ENCODE measurements around the gene STPG3. TPM values are rescaled to one million over a fixed set of nuclear protein-coding genes. Genes with fewer than 3 reads are reported as not detected.

Gene STPG3
- total RNA-seq, 1 donor from 2014 or later, result not detected

GRCh38 chr9:137275588-137276472 is 24.7 kb downstream of the STPG3 start:
- H3K27ac ChIP-seq, result no peak overlapping the region
- no peaks in the 10 kb centered on the region for H3K27me3 ChIP-seq
- intact Hi-C loops (cut with DNase I), result no loop called here
- TF ChIP-seq POLR2A (IDR thresholded peaks at IDR 0.05), result no peak
- no peak for TF ChIP-seq CTCF (IDR thresholded peaks at IDR 0.05)
- no peak for TF ChIP-seq POLR2AphosphoS5 (IDR thresholded peaks at IDR 0.05; ENCODE audit: insufficient read depth in 1 of 2, low read depth in 1 of 2)
- H3K4me1 ChIP-seq, result peaks cover 44% of the 10 kb centered on the region
- H3K36me3 ChIP-seq, result peaks cover 0 to 11% of the 10 kb centered on the region in 2 donors
- DNase-seq (ENCODE audit: extremely low spot score in 2 of 2), result peak in 1 of 2 donors; percentile 83
- H3K4me3 ChIP-seq, result no peak overlapping the region
- H3K9me3 ChIP-seq, result no peaks in the 10 kb centered on the region

- intact Hi-C loops (cut with DNase I), result no loop called here
- Histone ChIP-seq H3K36me3 (peaks cover 0 to 11% of the 10 kb centered on the region in 2 donors), H3K27ac (peak overlapping the region; percentile 78), H3K27me3 (no peaks in the 10 kb centered on the region), H3K4me1 (peaks cover 50% of the 10 kb centered on the region), H3K9me3 (no peaks in the 10 kb centered on the region), H3K4me3 (peak overlapping the region; percentile 46 to 63)
- no peak for TF ChIP-seq CTCF (IDR thresholded peaks at IDR 0.05)
- no peak for TF ChIP-seq POLR2AphosphoS5 (IDR thresholded peaks at IDR 0.05; ENCODE audit: insufficient read depth in 1 of 2, low read depth in 1 of 2)
- no peak for TF ChIP-seq POLR2A (IDR thresholded peaks at IDR 0.05)
- peak in 1 of 2 donors; percentile 86 for DNase-seq (ENCODE audit: extremely low spot score in 2 of 2)
Observed at GRCh38 chr9:137276473-137277328, 25.6 kb downstream of the STPG3 start.

GRCh38 chr9:137277329-137278041 is 26.4 kb downstream of the STPG3 start, which contains the start of gene TOR4A:
Gene TOR4A (plus strand): TSS chr9:137277726. CDS start chr9:137278690, 964 bp downstream.
- H3K27ac ChIP-seq, result peak within 1 kb of the TSS; percentile 78
- TF ChIP-seq POLR2AphosphoS5 (IDR thresholded peaks at IDR 0.05; ENCODE audit: insufficient read depth in 1 of 2, low read depth in 1 of 2) (peak in 1 of 2 donors; percentile 73), POLR2A (IDR thresholded peaks at IDR 0.05) (no peak)
- no peaks in the 10 kb centered on the region for H3K9me3 ChIP-seq
- H3K4me3 ChIP-seq, result peak within 1 kb of the TSS; percentile 46 to 63
- intact Hi-C loops (cut with DNase I), result no loop called here
- peaks cover 0 to 5% of the 10 kb centered on the region in 2 donors for H3K36me3 ChIP-seq
- DNase-seq (ENCODE audit: extremely low spot score in 2 of 2), result peak in 1 of 2 donors; percentile 88
- no peaks in the 10 kb centered on the region for H3K27me3 ChIP-seq
- H3K4me1 ChIP-seq, result peaks cover 50% of the 10 kb centered on the region

- Histone ChIP-seq H3K27ac (peak overlapping the region; percentile 78), H3K36me3 (no peaks in the 10 kb centered on the region), H3K4me3 (peak overlapping the region; percentile 46 to 63), H3K4me1 (peaks cover 50% of the 10 kb centered on the region), H3K9me3 (no peaks in the 10 kb centered on the region), H3K27me3 (no peaks in the 10 kb centered on the region)
- intact Hi-C loops (cut with DNase I), result no loop called here
- TF ChIP-seq POLR2AphosphoS5 (IDR thresholded peaks at IDR 0.05; ENCODE audit: insufficient read depth in 1 of 2, low read depth in 1 of 2) (no peak), CTCF (IDR thresholded peaks at IDR 0.05) (no peak), POLR2A (IDR thresholded peaks at IDR 0.05) (no peak)
- peak in 1 of 2 donors; percentile 77 for DNase-seq (ENCODE audit: extremely low spot score in 2 of 2)
Observed at GRCh38 chr9:137278061-137278701, 27.1 kb downstream of the STPG3 start.

Measured in vagina (tissue), 2 donors.